Activated effector memory CD4-positive, alpha-beta T cell treated with anti-CD3 and anti-CD28 coated beads, Interleukin-2, amount 50 U/mL, for 16 hours (primary cell): ENCODE data around the gene YPEL1.
"Not testable (repeated sequence)": the region's sequence is repeated elsewhere in the genome, so short reads cannot be mapped to it uniquely, and the experiment has no call there.

Source experiments
- DNase-seq: peaks from one replicate; pipeline ENCODE4 v3.0.0-alpha.2; 2020

YPEL1 gene

GRCh38 chr22:21753374-21754111 is 17.9 kb upstream of the YPEL1 start:
- no peak for DNase-seq

- no peak for DNase-seq
Measured at GRCh38 chr22:21752276-21752675, 16.7 kb upstream of the YPEL1 start.

- no peak for DNase-seq
Measured at GRCh38 chr22:21745948-21746347, 10.4 kb upstream of the YPEL1 start.

GRCh38 chr22:21744917-21745316 is 9.3 kb upstream of the YPEL1 start:
- DNase-seq, result not testable (repeated sequence)

GRCh38 chr22:21741790-21742189 is 6.2 kb upstream of the YPEL1 start:
- no peak for DNase-seq

GRCh38 chr22:21741059-21741458 is 5.5 kb upstream of the YPEL1 start:
- DNase-seq, result no peak

GRCh38 chr22:21739828-21740377 is 4.3 kb upstream of the YPEL1 start:
- DNase-seq, result no peak

GRCh38 chr22:21738966-21739365 is 3.4 kb upstream of the YPEL1 start:
- no peak for DNase-seq

GRCh38 chr22:21738081-21738480 is 2.5 kb upstream of the YPEL1 start:
- no peak for DNase-seq

- no peak for DNase-seq
Measured at GRCh38 chr22:21736948-21737347, 1.4 kb upstream of the YPEL1 start.

GRCh38 chr22:21736084-21736642 is 569 bp upstream of the YPEL1 start:
- DNase-seq, result no peak

- no peak for DNase-seq
Measured at GRCh38 chr22:21734540-21735199, 924 bp downstream of the YPEL1 start.

- DNase-seq, result no peak
Measured at GRCh38 chr22:21731503-21731902, 4.1 kb downstream of the YPEL1 start.

- DNase-seq, result no peak
Measured at GRCh38 chr22:21730535-21731308, 4.9 kb downstream of the YPEL1 start.

- not testable (repeated sequence) for DNase-seq
Measured at GRCh38 chr22:21729184-21729583, 6.4 kb downstream of the YPEL1 start.

GRCh38 chr22:21728270-21728669 is 7.3 kb downstream of the YPEL1 start:
- DNase-seq, result no peak

- DNase-seq, result no peak
Measured at GRCh38 chr22:21727768-21728167, 7.8 kb downstream of the YPEL1 start.

GRCh38 chr22:21727159-21727558 is 8.4 kb downstream of the YPEL1 start:
- no peak for DNase-seq

- peak; percentile 66 for DNase-seq
Measured at GRCh38 chr22:21726650-21727049, 8.9 kb downstream of the YPEL1 start.

GRCh38 chr22:21725956-21726649 is 9.5 kb downstream of the YPEL1 start:
- DNase-seq, result no peak

GRCh38 chr22:21724496-21724895 is 11.1 kb downstream of the YPEL1 start:
- not testable (repeated sequence) for DNase-seq

- not testable (repeated sequence) for DNase-seq
Measured at GRCh38 chr22:21721195-21721852, 14.3 kb downstream of the YPEL1 start.
